ENCODE results near the gene TXLNB.

GRCh38 chr6:139262519-139263300, 29.1 kb downstream of the TXLNB start:
- TF ChIP-seq POLR2A (IDR thresholded peaks at IDR 0.05) (no peak), POLR2AphosphoS5 (IDR thresholded peaks at IDR 0.05) (no peak)
- TF ChIP-seq, protein P1, sequence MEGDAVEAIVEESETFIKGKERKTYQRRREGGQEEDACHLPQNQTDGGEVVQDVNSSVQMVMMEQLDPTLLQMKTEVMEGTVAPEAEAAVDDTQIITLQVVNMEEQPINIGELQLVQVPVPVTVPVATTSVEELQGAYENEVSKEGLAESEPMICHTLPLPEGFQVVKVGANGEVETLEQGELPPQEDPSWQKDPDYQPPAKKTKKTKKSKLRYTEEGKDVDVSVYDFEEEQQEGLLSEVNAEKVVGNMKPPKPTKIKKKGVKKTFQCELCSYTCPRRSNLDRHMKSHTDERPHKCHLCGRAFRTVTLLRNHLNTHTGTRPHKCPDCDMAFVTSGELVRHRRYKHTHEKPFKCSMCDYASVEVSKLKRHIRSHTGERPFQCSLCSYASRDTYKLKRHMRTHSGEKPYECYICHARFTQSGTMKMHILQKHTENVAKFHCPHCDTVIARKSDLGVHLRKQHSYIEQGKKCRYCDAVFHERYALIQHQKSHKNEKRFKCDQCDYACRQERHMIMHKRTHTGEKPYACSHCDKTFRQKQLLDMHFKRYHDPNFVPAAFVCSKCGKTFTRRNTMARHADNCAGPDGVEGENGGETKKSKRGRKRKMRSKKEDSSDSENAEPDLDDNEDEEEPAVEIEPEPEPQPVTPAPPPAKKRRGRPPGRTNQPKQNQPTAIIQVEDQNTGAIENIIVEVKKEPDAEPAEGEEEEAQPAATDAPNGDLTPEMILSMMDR (IDR thresholded peaks at IDR 0.05) = no peak

All from prostate gland (tissue), 2 donors.